HG02759 (cell line): ENCODE results near the gene FAM133A.
A peak's percentile ranks its signal among the peaks of the same experiment; 100 is the strongest.

Source experiments
- ATAC-seq: cut with Tn5 transposase; IDR thresholded peaks from one replicate; pipeline ENCODE4 v1.9.1; 2021; ENCODE audit warnings: mild to moderate bottlenecking, moderate library complexity; ENCODE audit not compliant: unreplicated experiment

Gene FAM133A

DNA sequence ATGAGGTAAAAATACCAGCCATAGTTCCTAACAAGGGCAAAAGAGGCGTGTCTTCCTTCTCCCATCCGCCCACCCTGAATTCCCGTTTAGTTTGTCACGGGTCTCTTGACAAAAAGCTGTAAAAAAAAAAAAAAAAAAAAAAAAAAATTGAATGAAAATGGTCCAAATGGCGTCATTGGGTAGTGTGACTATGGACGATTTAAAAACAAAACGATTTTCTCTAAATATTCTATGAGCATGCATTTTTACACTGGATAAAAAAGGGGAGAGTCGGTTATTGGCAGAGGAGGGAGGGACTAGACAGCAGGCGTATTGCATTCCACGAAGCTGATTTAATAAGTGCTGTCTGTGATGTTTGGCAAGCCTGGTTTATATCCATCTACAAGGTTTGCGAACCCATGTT, at the start of gene FAM133A:
Gene FAM133A (plus strand): TSS at position 338 of the 403 bp plus-strand sequence. CDS start 35,214 bp downstream, outside the sequence.
- ATAC-seq, result no peak

GRCh38 chrX:93637591-93637990, 36.4 kb upstream of the FAM133A start:
- no peak for ATAC-seq

DNA sequence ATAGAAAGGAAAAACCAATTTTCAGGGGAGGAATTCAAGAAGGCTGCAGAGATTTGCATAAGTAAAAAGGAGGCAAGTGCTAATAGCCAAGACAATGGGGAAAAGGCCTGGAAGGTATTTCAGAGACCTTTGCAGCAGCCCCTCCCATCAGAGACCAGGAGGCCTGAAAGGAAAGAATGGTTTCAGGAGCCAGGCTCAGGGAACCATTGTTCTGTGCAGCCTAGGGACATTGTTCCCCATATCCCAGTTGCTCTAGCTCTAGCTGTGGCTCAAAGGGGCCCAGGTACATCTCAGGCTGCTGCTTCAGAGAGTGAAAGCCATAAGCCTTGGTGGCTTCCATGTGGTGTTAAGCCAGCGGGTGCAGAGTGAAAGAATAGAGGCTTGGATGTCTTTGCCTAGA, 24.6 kb upstream of the FAM133A start:
- ATAC-seq, result no peak

DNA sequence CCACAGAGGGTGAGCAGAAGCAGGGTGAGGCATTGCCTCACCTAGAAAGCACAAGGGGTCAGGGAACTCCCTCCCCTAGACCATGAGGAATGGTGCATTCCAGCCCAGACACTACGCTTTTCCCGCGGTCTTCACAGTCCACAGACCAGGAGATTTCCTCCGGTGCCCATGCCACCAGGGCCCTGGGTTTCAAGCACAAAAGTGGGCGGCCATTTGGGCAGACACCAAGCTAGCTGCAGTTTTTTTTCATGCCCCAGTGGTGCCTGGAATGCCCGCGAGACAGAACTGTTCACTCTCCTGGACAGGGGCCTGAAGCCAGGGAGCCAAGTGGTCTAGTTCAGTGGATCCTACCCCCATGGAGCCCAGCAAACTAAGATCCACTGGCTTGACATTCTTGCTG, 13.4 kb upstream of the FAM133A start:
- ATAC-seq, result no peak

DNA sequence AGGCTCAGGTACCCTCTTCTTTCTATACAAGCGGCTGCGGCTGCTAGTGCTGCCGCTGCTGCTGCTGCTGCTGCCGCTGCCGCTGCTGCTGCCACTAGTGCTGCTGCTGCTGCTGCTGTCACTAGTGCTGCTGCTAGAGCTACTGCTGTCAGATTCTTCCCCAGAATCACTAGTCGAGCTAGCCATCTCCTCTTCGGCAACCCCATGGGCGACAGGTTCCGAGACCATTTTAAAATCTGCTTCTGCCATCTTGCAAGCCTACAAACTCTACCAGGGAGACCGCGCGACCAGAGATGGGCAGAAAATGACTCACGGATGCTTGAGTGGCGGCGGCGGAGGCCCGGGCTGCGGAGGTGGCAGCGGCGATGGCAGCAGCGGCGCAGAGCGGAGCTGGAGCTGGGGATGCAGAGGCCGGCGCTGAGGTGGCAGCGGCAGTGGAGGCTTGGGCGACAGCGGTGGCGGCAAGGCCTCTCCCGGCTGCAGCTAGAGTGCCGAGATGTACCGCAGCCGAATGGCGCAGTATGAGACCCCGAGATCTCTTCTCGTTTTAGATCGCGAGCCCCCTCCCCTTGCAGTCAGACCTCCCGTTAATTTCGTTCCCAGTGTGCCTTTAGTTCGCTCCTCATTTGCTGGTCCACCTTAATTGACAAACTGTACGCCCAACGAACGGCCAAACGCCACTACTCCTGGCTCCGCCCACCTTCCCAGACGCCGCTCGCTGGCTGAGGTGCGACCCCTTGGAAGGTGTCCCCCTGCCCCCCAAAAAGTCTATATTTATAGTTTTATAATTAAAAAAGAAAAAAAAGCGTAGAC, 744 bp upstream of the FAM133A start, which contains the start of gene NAP1L3:
Gene NAP1L3 (minus strand): TSS at position 523 of the 813 bp plus-strand sequence. CDS start 274 bp downstream, at position 249.
- peak; percentile 67 for ATAC-seq

- ATAC-seq, result no peak
These were observed 22.0 kb downstream of the FAM133A start for GRCh38 chrX:93695981-93696380.

GRCh38 chrX:93703701-93704100, 29.7 kb downstream of the FAM133A start:
- no peak for ATAC-seq

GRCh38 chrX:93711076-93711475, 37.1 kb downstream of the FAM133A start:
- ATAC-seq, result no peak

GRCh38 chrX:93741811-93742210, 67.8 kb downstream of the FAM133A start:
- no peak for ATAC-seq

DNA sequence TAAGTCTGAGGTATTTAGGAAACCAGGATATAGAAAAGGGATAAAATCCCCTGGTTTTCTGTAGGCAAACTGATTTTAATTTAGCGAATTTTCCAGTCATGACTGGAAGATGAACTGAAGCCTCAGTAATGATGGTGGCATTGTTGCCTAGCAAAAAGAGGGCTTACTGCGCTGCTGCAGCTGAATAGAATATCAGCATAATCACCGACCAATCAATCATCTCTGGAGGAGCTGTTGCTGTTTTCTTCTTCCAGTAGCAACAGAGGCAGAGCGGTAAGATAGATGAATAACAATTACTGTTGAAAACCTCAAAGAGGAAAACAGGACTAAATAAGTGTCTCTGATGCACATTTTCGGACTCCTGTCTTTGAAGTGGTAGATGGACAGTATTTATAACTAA, 86.2 kb downstream of the FAM133A start:
- ATAC-seq, result no peak
